ENCODE results near the gene RNF20.
"Not testable (repeated sequence)": the region's sequence is repeated elsewhere in the genome, so short reads cannot be mapped to it uniquely, and the experiment has no call there.

Gene RNF20

GRCh38 chr9:101533334-101534204, at the start of gene RNF20:
TSS of gene RNF20 (plus strand) at chr9:101533853. CDS start at chr9:101535424, 1,571 bp downstream.
- peak; percentile 96 for DNase-seq

- DNase-seq = no peak
Measured at GRCh38 chr9:101484046-101484445, 49.6 kb upstream of the RNF20 start.

- DNase-seq = peak; percentile 7
Measured at GRCh38 chr9:101485924-101486692, 47.5 kb upstream of the RNF20 start.

GRCh38 chr9:101486693-101487442, 46.8 kb upstream of the RNF20 start:
- peak; percentile 53 for DNase-seq

GRCh38 chr9:101487443-101487840, 46.2 kb upstream of the RNF20 start:
- no peak for DNase-seq

- DNase-seq = no peak
Measured at GRCh38 chr9:101495810-101496209, 37.8 kb upstream of the RNF20 start.

GRCh38 chr9:101498323-101498722, 35.3 kb upstream of the RNF20 start:
- no peak for DNase-seq

- DNase-seq = no peak
Measured at GRCh38 chr9:101504188-101504587, 29.5 kb upstream of the RNF20 start.

- DNase-seq = no peak
Measured at GRCh38 chr9:101508211-101508610, 25.4 kb upstream of the RNF20 start.

- DNase-seq = no peak
Measured at GRCh38 chr9:101509572-101509971, 24.1 kb upstream of the RNF20 start.

- no peak for DNase-seq
Measured at GRCh38 chr9:101510459-101510858, 23.2 kb upstream of the RNF20 start.

GRCh38 chr9:101511009-101511408, 22.6 kb upstream of the RNF20 start:
- DNase-seq = no peak

GRCh38 chr9:101512116-101512515, 21.5 kb upstream of the RNF20 start:
- DNase-seq = no peak

GRCh38 chr9:101513351-101513750, 20.3 kb upstream of the RNF20 start:
- DNase-seq = no peak

GRCh38 chr9:101514071-101514470, 19.6 kb upstream of the RNF20 start:
- no peak for DNase-seq

- DNase-seq = no peak
Measured at GRCh38 chr9:101516655-101517054, 17.0 kb upstream of the RNF20 start.

- DNase-seq = not testable (repeated sequence)
Measured at GRCh38 chr9:101518489-101518888, 15.2 kb upstream of the RNF20 start.

- DNase-seq = no peak
Measured at GRCh38 chr9:101524371-101524770, 9.3 kb upstream of the RNF20 start.

GRCh38 chr9:101527066-101527465, 6.6 kb upstream of the RNF20 start:
- DNase-seq = no peak

- DNase-seq = no peak
Measured at GRCh38 chr9:101528015-101528414, 5.6 kb upstream of the RNF20 start.

- DNase-seq = peak; percentile 63
Measured at GRCh38 chr9:101530076-101530711, 3.5 kb upstream of the RNF20 start.

- DNase-seq = no peak
Measured at GRCh38 chr9:101536351-101536750, 2.7 kb downstream of the RNF20 start.

- DNase-seq = no peak
Measured at GRCh38 chr9:101536938-101537337, 3.3 kb downstream of the RNF20 start.
